ENCODE results near the gene PACS2.
"Not testable (repeated sequence)": the region's sequence is repeated elsewhere in the genome, so short reads cannot be mapped to it uniquely, and the experiment has no call there.

Gene PACS2

DNA sequence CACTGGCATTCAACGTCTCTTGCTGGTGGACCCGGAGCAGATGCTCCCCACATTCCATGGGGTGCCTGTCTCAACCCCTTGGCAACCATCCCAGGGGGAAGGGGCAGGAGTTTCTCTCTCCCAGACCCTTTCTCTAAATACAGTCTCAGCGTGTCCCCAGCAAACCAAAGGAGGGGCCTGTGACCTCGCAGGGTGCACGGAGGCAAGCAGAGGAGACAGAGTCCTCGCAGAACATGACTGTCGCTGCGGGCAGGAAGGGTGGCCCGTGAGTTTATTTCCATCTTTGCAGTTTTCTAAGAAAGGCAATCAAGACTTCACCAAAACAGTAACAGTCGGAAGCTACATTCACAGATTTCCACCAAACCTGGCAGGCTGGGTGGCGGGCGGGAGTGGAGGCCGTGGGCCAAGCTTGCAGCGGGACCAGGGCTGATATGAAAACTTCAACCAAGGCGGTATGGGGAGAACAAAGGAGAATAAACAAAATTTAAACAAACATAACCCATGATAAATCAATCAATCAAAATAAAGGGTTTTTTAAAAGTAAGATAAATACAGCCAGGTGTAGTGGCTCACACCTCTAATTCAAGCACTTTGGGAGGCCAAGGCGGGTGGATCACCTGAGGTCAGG, 32.3 kb upstream of the PACS2 start:
- no peak overlapping the region for H3K4me3 ChIP-seq (replicated peaks; ENCODE audit: low read depth, low read length)
- no peak for TF ChIP-seq CTCF (IDR thresholded peaks at IDR 0.05; ENCODE audit: low read depth, low read length, missing control alignments)
- DNase-seq (ENCODE audit: extremely low read depth, low read depth): no peak

- no peak overlapping the region for H3K4me3 ChIP-seq (replicated peaks; ENCODE audit: low read depth, low read length)
- DNase-seq (ENCODE audit: extremely low read depth, low read depth): no peak
- no peak for TF ChIP-seq CTCF (IDR thresholded peaks at IDR 0.05; ENCODE audit: low read depth, low read length, missing control alignments)
Observed at GRCh38 chr14:105283028-105283427, 31.5 kb upstream of the PACS2 start.

GRCh38 chr14:105283899-105284298, 30.6 kb upstream of the PACS2 start:
- TF ChIP-seq CTCF (IDR thresholded peaks at IDR 0.05; ENCODE audit: low read depth, low read length, missing control alignments): no peak
- no peak overlapping the region for H3K4me3 ChIP-seq (replicated peaks; ENCODE audit: low read depth, low read length)
- no peak for DNase-seq (ENCODE audit: extremely low read depth, low read depth)

GRCh38 chr14:105285174-105285573, 29.4 kb upstream of the PACS2 start:
- no peak for DNase-seq (ENCODE audit: extremely low read depth, low read depth)
- no peak for TF ChIP-seq CTCF (IDR thresholded peaks at IDR 0.05; ENCODE audit: low read depth, low read length, missing control alignments)
- no peak overlapping the region for H3K4me3 ChIP-seq (replicated peaks; ENCODE audit: low read depth, low read length)

DNA sequence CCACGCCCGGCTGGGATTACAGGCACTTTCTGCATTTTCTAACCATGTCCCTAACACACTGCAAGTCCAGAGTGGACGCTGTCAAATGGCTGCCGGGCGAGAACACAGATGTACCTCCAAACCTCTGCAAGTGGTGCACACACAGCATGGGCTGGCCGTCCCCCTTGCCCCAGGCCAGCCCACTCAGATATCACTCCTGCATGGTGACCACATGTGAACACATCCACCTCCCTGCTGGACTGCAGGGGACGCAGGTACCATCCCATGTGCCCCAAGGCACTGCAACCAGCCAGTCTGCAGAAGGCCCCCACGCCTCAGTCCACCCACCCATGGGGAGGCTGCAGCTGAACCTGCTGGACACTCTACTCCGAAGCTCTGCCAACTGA, 27.8 kb upstream of the PACS2 start:
- no peak for TF ChIP-seq CTCF (IDR thresholded peaks at IDR 0.05; ENCODE audit: low read depth, low read length, missing control alignments)
- H3K4me3 ChIP-seq (replicated peaks; ENCODE audit: low read depth, low read length): no peak overlapping the region
- DNase-seq (ENCODE audit: extremely low read depth, low read depth): no peak

- DNase-seq (ENCODE audit: extremely low read depth, low read depth): no peak
- no peak overlapping the region for H3K4me3 ChIP-seq (replicated peaks; ENCODE audit: low read depth, low read length)
- no peak for TF ChIP-seq CTCF (IDR thresholded peaks at IDR 0.05; ENCODE audit: low read depth, low read length, missing control alignments)
Observed at GRCh38 chr14:105287249-105288102, 27.1 kb upstream of the PACS2 start.

DNA sequence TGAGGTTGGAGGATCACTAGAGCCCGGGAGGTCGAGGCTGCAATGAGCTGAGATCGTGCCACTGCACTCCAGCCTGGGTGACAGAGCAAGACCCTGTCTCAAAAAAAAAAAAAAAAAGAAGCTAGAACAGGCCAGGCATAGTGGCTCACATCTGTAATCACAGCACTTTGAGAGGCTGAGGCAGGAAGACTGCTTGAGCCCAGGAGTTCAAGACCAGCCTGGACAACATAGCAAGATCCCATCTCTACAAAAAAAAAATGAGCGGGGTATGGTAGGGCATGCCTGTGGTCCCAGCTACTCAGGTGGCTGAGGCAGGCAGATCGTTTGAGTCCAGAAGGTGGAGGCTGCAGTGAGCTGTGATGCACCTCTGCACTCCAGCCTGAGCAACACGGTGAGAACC, 25.6 kb upstream of the PACS2 start:
- not testable (repeated sequence) for H3K4me3 ChIP-seq (replicated peaks; ENCODE audit: low read depth, low read length); DNase-seq (ENCODE audit: extremely low read depth, low read depth)
